Activated CD4-positive, alpha-beta T cell treated with anti-CD3 and anti-CD28 coated beads, Interleukin-2, amount 50 U/mL, for 24 hours (primary cell): Measurements from ENCODE around the gene SNTG2.

Source experiments
- DNase-seq, 2 donors: peaks; one replicate each; pipeline ENCODE4 v3.0.0-alpha.2; 2020; ENCODE audit warnings: low read depth in 1 of 2, low spot score in 1 of 2

Gene SNTG2

GRCh38 chr2:1268034-1268433, 317.4 kb downstream of the SNTG2 start:
- no peak for DNase-seq

GRCh38 chr2:1269812-1270211, 319.2 kb downstream of the SNTG2 start:
- no peak for DNase-seq

- no peak for DNase-seq
These were observed 322.2 kb downstream of the SNTG2 start for GRCh38 chr2:1272835-1273234.

GRCh38 chr2:1277634-1278033, 327.0 kb downstream of the SNTG2 start:
- no peak for DNase-seq

- no peak for DNase-seq
These were observed 327.5 kb downstream of the SNTG2 start for GRCh38 chr2:1278125-1278524.

- no peak for DNase-seq
These were observed 328.2 kb downstream of the SNTG2 start for GRCh38 chr2:1278861-1279260.

- no peak for DNase-seq
These were observed 331.9 kb downstream of the SNTG2 start for GRCh38 chr2:1282552-1282951.

- DNase-seq = no peak
These were observed 332.6 kb downstream of the SNTG2 start for GRCh38 chr2:1283020-1283801.

- no peak for DNase-seq
These were observed 333.2 kb downstream of the SNTG2 start for GRCh38 chr2:1283871-1284270.

GRCh38 chr2:1286929-1287328, 336.3 kb downstream of the SNTG2 start:
- DNase-seq = no peak

- DNase-seq = no peak
These were observed 336.8 kb downstream of the SNTG2 start for GRCh38 chr2:1287427-1287826.

- no peak for DNase-seq
These were observed 344.3 kb downstream of the SNTG2 start for GRCh38 chr2:1294900-1295299.

- no peak for DNase-seq
These were observed 345.1 kb downstream of the SNTG2 start for GRCh38 chr2:1295740-1296139.

- no peak for DNase-seq
These were observed 346.9 kb downstream of the SNTG2 start for GRCh38 chr2:1297372-1298159.

GRCh38 chr2:1299043-1299442, 348.4 kb downstream of the SNTG2 start:
- DNase-seq = no peak

- no peak for DNase-seq
These were observed 349.6 kb downstream of the SNTG2 start for GRCh38 chr2:1300284-1300683.

- no peak for DNase-seq
These were observed 350.4 kb downstream of the SNTG2 start for GRCh38 chr2:1301056-1301455.

- no peak for DNase-seq
These were observed 354.8 kb downstream of the SNTG2 start for GRCh38 chr2:1305342-1306013.

- DNase-seq = no peak
These were observed 355.5 kb downstream of the SNTG2 start for GRCh38 chr2:1306014-1306686.

- no peak for DNase-seq
These were observed 356.3 kb downstream of the SNTG2 start for GRCh38 chr2:1306687-1307516.

- DNase-seq = no peak
These were observed 357.0 kb downstream of the SNTG2 start for GRCh38 chr2:1307670-1308069.
